HCT116 (cell line): ENCODE measurements around the gene ADARB2. TPM values are rescaled to one million over a fixed set of nuclear protein-coding genes. Genes with fewer than 3 reads are reported as not detected.

Source experiments
- ATAC-seq: fragments of 200-7000 bp; cut with Tn5 transposase; 2 replicates; pipeline ENCODE4 v1.9.1; 2020; ENCODE audit warnings: mild to moderate bottlenecking, moderate library complexity
- BruUV-seq: library from RNA; stranded (reverse); fragments of 400-500 nt; replicated peaks from 2 replicates; lab custom pipeline; 2021; lab: Mats Ljungman, UMichigan
- CTCF ChIA-PET: fragments of 300-600 bp; sonication (Branson Sonifier 250); formaldehyde crosslinking; loops from one replicate; lab custom pipeline; 2021; ENCODE audit warnings: antibody characterized with exemption; lab: Charles Lee
- POLR2A ChIA-PET: fragments of 300-600, 350-600 bp; sonication (Branson Sonifier 250); formaldehyde crosslinking; loops from one replicate; lab custom pipeline; 2021; ENCODE audit warnings: antibody characterized with exemption; lab: Charles Lee
- RAD21 ChIA-PET, 2 experiments: fragments of 300-600 bp; sonication (Branson Sonifier 250); formaldehyde crosslinking; loops; one replicate each; lab custom pipeline; 2023; ENCODE audit warnings: low total read pairs in 2 of 2; ENCODE audit not compliant: uncharacterized antibody in 2 of 2, unreplicated experiment in 2 of 2, low non-redundant PET in 1 of 2; lab: Charles Lee
- DNase-seq: peaks from one replicate; pipeline ENCODE4 v3.0.0-alpha.2; 2010; ENCODE audit warnings: low read depth, low spot score
- H2AFZ ChIP-seq: fragments of 200-600 bp; shearing (Covaris generic), sonication (generic); 2 replicates; pipeline ENCODE4 v1.6.1; 2017; ENCODE audit warnings: low read depth, mixed run types, mixed read lengths, antibody characterized with exemption, low read length; ENCODE audit not compliant: poor library complexity, severe bottlenecking
- H3K27ac ChIP-seq: 2 replicates; pipeline ENCODE4 v1.5.1; 2012; ENCODE audit warnings: low read depth, low read length
- H3K27me3 ChIP-seq: fragments of 200-600 bp; sonication (generic); 2 replicates; pipeline ENCODE4 v1.6.1; 2016; ENCODE audit warnings: mixed run types, low read length, mixed read lengths; ENCODE audit not compliant: insufficient read depth
- H3K36me3 ChIP-seq, 2 experiments: fragments of 200-500 bp in 1 of 2; fragments of 200-600 bp in 1 of 2; sonication (Bioruptor generic) in 1 of 2; sonication (generic) in 1 of 2; 2 replicates each; pipeline versions ENCODE4 v1.5.1 to v1.6.1; 2014 to 2016; ENCODE audit warnings: low read length in 2 of 2, inconsistent platforms in 1 of 2, mixed read lengths in 1 of 2, mixed run types in 1 of 2; ENCODE audit not compliant: insufficient read depth in 2 of 2, control insufficient read depth in 1 of 2
- H3K4me1 ChIP-seq, 2 experiments: fragments of 200-600 bp in 1 of 2; sonication (generic) in 1 of 2; 2 replicates each; pipeline versions ENCODE4 v1.5.1 to v1.6.1; 2012 to 2017; ENCODE audit warnings: low read length in 2 of 2, inconsistent platforms in 1 of 2, mild to moderate bottlenecking in 1 of 2, mixed read lengths in 1 of 2, mixed run types in 1 of 2, moderate library complexity in 1 of 2; ENCODE audit not compliant: insufficient read depth in 2 of 2, control insufficient read depth in 1 of 2
- H3K4me2 ChIP-seq: fragments of 200-600 bp; sonication (generic); 2 replicates; pipeline ENCODE4 v1.6.1; 2017; ENCODE audit warnings: mixed run types, low read length, mixed read lengths
- H3K4me3 ChIP-seq, 2 experiments: fragments of 200-600 bp in 1 of 2; sonication (generic) in 1 of 2; replicated peaks in 1 of 2; 2 replicates each; pipeline ENCODE4 v1.5.1; 2011 to 2016; ENCODE audit warnings: low read length in 2 of 2, control low read depth in 1 of 2, low read depth in 1 of 2, mild to moderate bottlenecking in 1 of 2, mixed read lengths in 1 of 2, mixed run types in 1 of 2
- H3K79me2 ChIP-seq: fragments of 200-600 bp; sonication (generic); 2 replicates; pipeline ENCODE4 v1.6.1; 2017; ENCODE audit warnings: mild to moderate bottlenecking, mixed run types, low read length, moderate library complexity, mixed read lengths; ENCODE audit not compliant: insufficient read depth
- H3K9ac ChIP-seq: fragments of 200-600 bp; sonication (generic); 2 replicates; pipeline ENCODE4 v1.6.1; 2016; ENCODE audit warnings: low read length, mixed read lengths
- H3K9me2 ChIP-seq: fragments of 200-600 bp; sonication (generic), shearing (Covaris generic); 2 replicates; pipeline ENCODE4 v1.6.1; 2017; ENCODE audit warnings: mixed run types, mild to moderate bottlenecking, moderate library complexity; ENCODE audit not compliant: insufficient read depth
- H3K9me3 ChIP-seq, 2 experiments: fragments of 200-500 bp in 1 of 2; fragments of 200-600 bp in 1 of 2; sonication (Bioruptor generic) in 1 of 2; sonication (generic) in 1 of 2; 2 replicates each; pipeline ENCODE4 v1.6.1; 2014 to 2017; ENCODE audit warnings: low read length in 2 of 2, mixed read lengths in 2 of 2, inconsistent platforms in 1 of 2, low read depth in 1 of 2, mild to moderate bottlenecking in 1 of 2, mixed run types in 1 of 2, moderate library complexity in 1 of 2; ENCODE audit not compliant: control insufficient read depth in 1 of 2, insufficient read depth in 1 of 2
- H4K20me1 ChIP-seq: fragments of 200-600 bp; sonication (generic), shearing (Covaris generic); 2 replicates; pipeline ENCODE4 v1.6.1; 2017; ENCODE audit warnings: mixed run types, mild to moderate bottlenecking, moderate library complexity; ENCODE audit not compliant: insufficient read depth
- ATF3 ChIP-seq: IDR thresholded peaks from 2 replicates; pipeline ENCODE4 v1.6.1; 2012
- CBX3 ChIP-seq: IDR thresholded peaks from 2 replicates; pipeline ENCODE4 v1.6.1; 2012; ENCODE audit warnings: low read depth
- CEBPB ChIP-seq: IDR thresholded peaks from 2 replicates; pipeline ENCODE4 v1.6.1; 2012; ENCODE audit warnings: low read depth
- ELF1 ChIP-seq: IDR thresholded peaks from 2 replicates; pipeline ENCODE4 v1.6.1; 2012; ENCODE audit warnings: low read depth, borderline replicate concordance
- EZH2 ChIP-seq: fragments of 200-600 bp; sonication (generic); IDR thresholded peaks from 2 replicates; pipeline ENCODE4 v1.6.1; 2017; ENCODE audit warnings: antibody characterized with exemption, mixed run types
- EZH2phosphoT487 ChIP-seq: fragments of 200-600 bp; IDR thresholded peaks from 2 replicates; pipeline ENCODE4 v1.6.1; 2018; ENCODE audit warnings: antibody characterized with exemption, borderline replicate concordance
- FOSL1 ChIP-seq: IDR thresholded peaks from 2 replicates; pipeline ENCODE4 v1.6.1; 2012; ENCODE audit warnings: low read depth
- POLR2A ChIP-seq: IDR thresholded peaks from 2 replicates; pipeline ENCODE4 v1.7.0; 2011; ENCODE audit warnings: borderline replicate concordance; ENCODE audit not compliant: insufficient read depth, insufficient read length; ENCODE audit errors: extremely low read depth
- POLR2AphosphoS5 ChIP-seq: IDR thresholded peaks from 2 replicates; pipeline ENCODE4 v1.6.1; 2011; ENCODE audit warnings: mild to moderate bottlenecking, low read depth, low read length, moderate library complexity
- REST ChIP-seq: IDR thresholded peaks from 2 replicates; pipeline ENCODE4 v1.6.1; 2012; ENCODE audit warnings: low read depth
- SIN3A ChIP-seq: IDR thresholded peaks from 2 replicates; pipeline ENCODE4 v1.6.1; 2012; ENCODE audit warnings: low read depth
- SP1 ChIP-seq: IDR thresholded peaks from 2 replicates; pipeline ENCODE4 v1.6.1; 2012; ENCODE audit warnings: low read depth
- TCF7L2 ChIP-seq: IDR thresholded peaks from 2 replicates; pipeline ENCODE4 v1.7.0; 2011; ENCODE audit warnings: borderline replicate concordance, inconsistent platforms; ENCODE audit not compliant: insufficient read depth, insufficient read length; ENCODE audit errors: extremely low read depth
- YY1 ChIP-seq: IDR thresholded peaks from 2 replicates; pipeline ENCODE4 v1.6.1; 2011; ENCODE audit warnings: low read length, low read depth, moderate library complexity, mild to moderate bottlenecking; ENCODE audit not compliant: insufficient replicate concordance; ENCODE audit errors: extremely low read depth
- ZBTB33 ChIP-seq: IDR thresholded peaks from 2 replicates; pipeline ENCODE4 v1.6.1; 2011; ENCODE audit warnings: mild to moderate bottlenecking, low read length, moderate library complexity; ENCODE audit not compliant: insufficient replicate concordance; ENCODE audit errors: extremely low read depth
- ZNF274 ChIP-seq: fragments of 200-500 bp; sonication (Bioruptor generic); IDR thresholded peaks from 2 replicates; pipeline ENCODE4 v1.6.1; 2014; ENCODE audit warnings: mild to moderate bottlenecking, low read depth, low read length, inconsistent platforms
- intact Hi-C: fragments of 100-400 bp; cut with micrococcal nuclease; formaldehyde crosslinking; loops from 2 replicates; pipeline ENCODE4 v1.10.0; 2022
- total RNA-seq: library from RNA; stranded (reverse); gene quantifications from one replicate; pipeline ENCODE4 v1.2.1, GENCODE V29; 2021; ENCODE audit not compliant: unreplicated experiment

The ADARB2 gene
- total RNA-seq, 1 experiment from 2014 or later: not detected

GRCh38 chr10:1462032-1462431 is 275.3 kb downstream of the ADARB2 start:
- Histone ChIP-seq H3K9ac (no peak overlapping the region), H3K27ac (no peak overlapping the region), H3K4me2 (no peak overlapping the region), H3K4me3 (no peak overlapping the region), H4K20me1 (no peaks in the 10 kb centered on the region), H3K4me1 (no peaks in the 10 kb centered on the region), H2AFZ (no peak overlapping the region), H3K27me3 (no peaks in the 10 kb centered on the region; the same call in 1 of the 2 replicates), H3K79me2 (no peaks in the 10 kb centered on the region), H3K9me2 (no peaks in the 10 kb centered on the region), H3K9me3 (no peaks in the 10 kb centered on the region), H3K36me3 (no peaks in the 10 kb centered on the region)
- ChIA-PET RAD21 (no interaction called here), CTCF (no interaction called here), POLR2A (no interaction called here)
- DNase-seq: no peak
- ATAC-seq: no peak
- BruUV-seq: no TSS peak
- no peak for TF ChIP-seq EZH2phosphoT487
- TF ChIP-seq ELF1: no peak
- no peak for TF ChIP-seq CEBPB
- no peak for TF ChIP-seq REST
- TF ChIP-seq ATF3: no peak
- intact Hi-C loops: no loop called here

GRCh38 chr10:1461016-1461415 is 276.3 kb downstream of the ADARB2 start:
- Histone ChIP-seq H3K79me2 (no peaks in the 10 kb centered on the region), H3K36me3 (no peaks in the 10 kb centered on the region), H3K27me3 (no peaks in the 10 kb centered on the region; the same call in 1 of the 2 replicates), H2AFZ (no peak overlapping the region), H3K4me1 (no peaks in the 10 kb centered on the region), H3K9me2 (no peaks in the 10 kb centered on the region), H4K20me1 (no peaks in the 10 kb centered on the region), H3K4me2 (no peak overlapping the region), H3K27ac (no peak overlapping the region), H3K9ac (no peak overlapping the region), H3K4me3 (no peak overlapping the region), H3K9me3 (no peaks in the 10 kb centered on the region)
- ChIA-PET CTCF (no interaction called here), POLR2A (no interaction called here), RAD21 (no interaction called here)
- DNase-seq (no peak), ATAC-seq (no peak)
- no TSS peak for BruUV-seq
- intact Hi-C loops: no loop called here
- TF ChIP-seq SP1 (no peak), TCF7L2 (no peak), EZH2 (no peak), ELF1 (no peak), ATF3 (no peak), ZNF274 (no peak), POLR2A (no peak), ZBTB33 (no peak), CBX3 (no peak), FOSL1 (no peak), SIN3A (no peak), YY1 (no peak), POLR2AphosphoS5 (no peak)
